OCI-LY3 (cell line): ENCODE data around the gene KRT15.

Experiments used
- H2AFZ ChIP-seq: fragments of 200-600, 300-600 bp; shearing (Covaris generic); 2 replicates; pipeline ENCODE4 v1.6.0; 2014; ENCODE audit warnings: antibody characterized with exemption, low read depth, low read length
- H3K27ac ChIP-seq: fragments of 200-600, 300-600 bp; sonication (generic); 2 replicates; pipeline ENCODE4 v1.5.1; 2014; ENCODE audit warnings: mild to moderate bottlenecking, low read length, moderate library complexity, mixed read lengths
- H3K27me3 ChIP-seq: fragments of 200-600, 300-600 bp; sonication (generic); 2 replicates; pipeline ENCODE4 v1.6.1; 2014; ENCODE audit warnings: low read depth, low read length, mixed read lengths
- H3K36me3 ChIP-seq: fragments of 200-600, 300-600 bp; sonication (generic); replicated peaks from 2 replicates; pipeline ENCODE3; 2014; ENCODE audit warnings: low read depth, low read length, mixed read lengths
- H3K4me1 ChIP-seq: fragments of 300-600, 200-600 bp; sonication (generic); 2 replicates; pipeline ENCODE4 v1.6.1; 2014; ENCODE audit warnings: low read length, mixed read lengths
- H3K4me2 ChIP-seq: fragments of 200-600, 300-600 bp; sonication (generic); 2 replicates; pipeline ENCODE4 v1.6.1; 2014; ENCODE audit warnings: low read length, mixed read lengths
- H3K4me3 ChIP-seq: fragments of 300-600, 200-600 bp; sonication (generic); 2 replicates; pipeline ENCODE4 v1.5.1; 2014; ENCODE audit warnings: antibody characterized with exemption, mild to moderate bottlenecking, low read length, moderate library complexity
- H3K79me2 ChIP-seq: fragments of 300-600, 200-600 bp; shearing (Covaris generic); 2 replicates; pipeline ENCODE4 v1.6.1; 2014; ENCODE audit warnings: mild to moderate bottlenecking, low read length, mixed read lengths
- H3K9ac ChIP-seq: fragments of 300-600, 200-600 bp; shearing (Covaris generic); 2 replicates; pipeline ENCODE4 v1.6.0; 2014; ENCODE audit warnings: mild to moderate bottlenecking, low read length, moderate library complexity
- H3K9me3 ChIP-seq: fragments of 200-600, 300-600 bp; shearing (Covaris generic); 2 replicates; pipeline ENCODE4 v1.6.1; 2014; ENCODE audit warnings: low read length, mixed read lengths; ENCODE audit not compliant: insufficient read depth
- H4K20me1 ChIP-seq: fragments of 200-600, 300-600 bp; sonication (generic); 2 replicates; pipeline ENCODE4 v1.6.1; 2016; ENCODE audit warnings: low read length, mixed read lengths; ENCODE audit not compliant: insufficient read depth
- CTCF ChIP-seq: fragments of 200-600, 300-600 bp; sonication (generic); IDR thresholded peaks from 2 replicates; pipeline ENCODE4 v1.5.1; 2014; ENCODE audit warnings: antibody characterized with exemption, low read length, low read depth
- EZH2phosphoT487 ChIP-seq: fragments of 200-600 bp; shearing (Covaris generic); IDR thresholded peaks from 2 replicates; pipeline ENCODE4 v1.6.1; 2018; ENCODE audit warnings: antibody characterized with exemption, mixed run types, low read depth

KRT15 gene

GRCh38 chr17:41547378-41547841 lies 28.7 kb upstream of the KRT15 start:
- H3K27ac ChIP-seq: no peak overlapping the region
- no peak overlapping the region for H2AFZ ChIP-seq
- peaks cover 3% of the 10 kb centered on the region; the same call in 1 of the 2 replicates for H3K27me3 ChIP-seq

GRCh38 chr17:41546819-41547218 lies 28.1 kb upstream of the KRT15 start:
- H4K20me1 ChIP-seq: no peaks in the 10 kb centered on the region
- H3K27me3 ChIP-seq: peaks cover 3% of the 10 kb centered on the region; the same call in 1 of the 2 replicates
- H3K9ac ChIP-seq: no peak overlapping the region
- peaks cover 7% of the 10 kb centered on the region for H3K4me1 ChIP-seq
- H3K79me2 ChIP-seq: no peaks in the 10 kb centered on the region
- no peak overlapping the region for H2AFZ ChIP-seq
- H3K4me3 ChIP-seq: no peak overlapping the region
- H3K4me2 ChIP-seq: no peak overlapping the region
- no peak overlapping the region for H3K27ac ChIP-seq
- no peaks in the 10 kb centered on the region for H3K36me3 ChIP-seq
- TF ChIP-seq EZH2phosphoT487: no peak
- TF ChIP-seq CTCF: no peak
- no peaks in the 10 kb centered on the region for H3K9me3 ChIP-seq

More at GRCh38 chr17:41547378-41547841, 28.7 kb upstream of the KRT15 start:
- Histone ChIP-seq H3K4me2 (no peak overlapping the region), H3K9me3 (no peaks in the 10 kb centered on the region), H4K20me1 (no peaks in the 10 kb centered on the region), H3K79me2 (no peaks in the 10 kb centered on the region), H3K9ac (no peak overlapping the region), H3K4me1 (peaks cover 7% of the 10 kb centered on the region), H3K4me3 (no peak overlapping the region), H3K36me3 (no peaks in the 10 kb centered on the region)
- no peak for TF ChIP-seq EZH2phosphoT487
- TF ChIP-seq CTCF: no peak

GRCh38 chr17:41545829-41546410 lies 27.2 kb upstream of the KRT15 start:
- Histone ChIP-seq H2AFZ (no peak overlapping the region), H3K27me3 (peaks cover 3% of the 10 kb centered on the region; the same call in 1 of the 2 replicates), H3K9me3 (no peaks in the 10 kb centered on the region), H3K27ac (no peak overlapping the region), H3K36me3 (no peaks in the 10 kb centered on the region), H4K20me1 (no peaks in the 10 kb centered on the region), H3K4me2 (no peak overlapping the region), H3K79me2 (no peaks in the 10 kb centered on the region), H3K4me1 (peaks cover 7% of the 10 kb centered on the region), H3K4me3 (no peak overlapping the region), H3K9ac (no peak overlapping the region)
- TF ChIP-seq EZH2phosphoT487: no peak
- TF ChIP-seq CTCF: no peak

- TF ChIP-seq EZH2phosphoT487: no peak
- no peak for TF ChIP-seq CTCF
- H3K9ac ChIP-seq: no peak overlapping the region
- H3K27ac ChIP-seq: no peak overlapping the region
- H4K20me1 ChIP-seq: no peaks in the 10 kb centered on the region
- H3K36me3 ChIP-seq: no peaks in the 10 kb centered on the region
- H3K4me2 ChIP-seq: no peak overlapping the region
- H2AFZ ChIP-seq: no peak overlapping the region
- no peaks in the 10 kb centered on the region for H3K79me2 ChIP-seq
- no peak overlapping the region for H3K4me3 ChIP-seq
- H3K4me1 ChIP-seq: peaks cover 10% of the 10 kb centered on the region
- H3K27me3 ChIP-seq: peaks cover under 1% of the 10 kb centered on the region; the same call in 1 of the 2 replicates
- H3K9me3 ChIP-seq: no peaks in the 10 kb centered on the region
Measured at GRCh38 chr17:41544935-41545334, 26.2 kb upstream of the KRT15 start.
